ENCODE data around the gene STX7.

Gene STX7

GRCh38 chr6:132506869-132507808 lies 5.8 kb downstream of the STX7 start:
- no peak for DNase-seq

- DNase-seq = no peak
Measured at GRCh38 chr6:132506461-132506860, 6.5 kb downstream of the STX7 start.

- DNase-seq = no peak
Measured at GRCh38 chr6:132505158-132505557, 7.8 kb downstream of the STX7 start.

- no peak for DNase-seq
Measured at GRCh38 chr6:132504757-132505156, 8.2 kb downstream of the STX7 start.

GRCh38 chr6:132499757-132500156 lies 13.2 kb downstream of the STX7 start:
- no peak for DNase-seq

GRCh38 chr6:132498638-132499037 lies 14.3 kb downstream of the STX7 start:
- no peak for DNase-seq

- no peak for DNase-seq
Measured at GRCh38 chr6:132496519-132497180, 16.3 kb downstream of the STX7 start.

- no peak for DNase-seq
Measured at GRCh38 chr6:132495604-132496079, 17.3 kb downstream of the STX7 start.

GRCh38 chr6:132494954-132495353 lies 18.0 kb downstream of the STX7 start:
- DNase-seq = no peak

- DNase-seq = no peak
Measured at GRCh38 chr6:132491881-132492280, 21.0 kb downstream of the STX7 start.

- no peak for DNase-seq
Measured at GRCh38 chr6:132491303-132491702, 21.6 kb downstream of the STX7 start.

- no peak for DNase-seq
Measured at GRCh38 chr6:132490478-132491204, 22.3 kb downstream of the STX7 start.

GRCh38 chr6:132490024-132490423 lies 22.9 kb downstream of the STX7 start:
- DNase-seq = no peak

GRCh38 chr6:132489376-132489775 lies 23.5 kb downstream of the STX7 start:
- DNase-seq = no peak

- no peak for DNase-seq
Measured at GRCh38 chr6:132487762-132488161, 25.2 kb downstream of the STX7 start.

GRCh38 chr6:132484680-132485018 lies 28.3 kb downstream of the STX7 start:
- DNase-seq = no peak

GRCh38 chr6:132483779-132484679 lies 28.9 kb downstream of the STX7 start:
- DNase-seq = peak; percentile 55

- DNase-seq = no peak
Measured at GRCh38 chr6:132482581-132482980, 30.3 kb downstream of the STX7 start.

- DNase-seq = no peak
Measured at GRCh38 chr6:132481189-132481588, 31.7 kb downstream of the STX7 start.

- DNase-seq = no peak
Measured at GRCh38 chr6:132479131-132479530, 33.8 kb downstream of the STX7 start.

GRCh38 chr6:132478674-132479073 lies 34.2 kb downstream of the STX7 start:
- no peak for DNase-seq

- DNase-seq = no peak
Measured at GRCh38 chr6:132478266-132478665, 34.6 kb downstream of the STX7 start.
